GM23248 (cell line): Measurements from ENCODE around the gene CLCN1. TPM values are rescaled to one million over a fixed set of nuclear protein-coding genes. Genes with fewer than 3 reads are reported as not detected.

ENCODE experiments used
- DNase-seq: peaks from one replicate; pipeline ENCODE4 v3.0.0-alpha.2; 2015
- H2AFZ ChIP-seq: fragments of 200-600 bp; sonication (generic); 2 replicates; pipeline ENCODE4 v1.6.1; 2016; ENCODE audit warnings: antibody characterized with exemption
- H3F3A ChIP-seq: fragments of 200-600 bp; sonication (generic); 2 replicates; pipeline ENCODE4 v1.6.1; 2016; ENCODE audit warnings: mild to moderate bottlenecking, antibody characterized with exemption, mixed run types; ENCODE audit not compliant: insufficient read depth
- H3K27ac ChIP-seq: fragments of 200-600 bp; sonication (generic); 2 replicates; pipeline ENCODE4 v1.5.1; 2016; ENCODE audit warnings: mild to moderate bottlenecking
- H3K27me3 ChIP-seq: fragments of 200-600 bp; sonication (generic); replicated peaks from 2 replicates; pipeline ENCODE4 v1.6.1; 2016; ENCODE audit warnings: mild to moderate bottlenecking; ENCODE audit not compliant: insufficient read depth
- H3K36me3 ChIP-seq: fragments of 200-600 bp; sonication (generic); 2 replicates; pipeline ENCODE4 v1.6.1; 2016; ENCODE audit warnings: low read depth, mild to moderate bottlenecking
- H3K4me1 ChIP-seq: fragments of 200-600 bp; sonication (generic); 2 replicates; pipeline ENCODE4 v1.6.1; 2016; ENCODE audit warnings: mild to moderate bottlenecking; ENCODE audit not compliant: insufficient read depth
- H3K4me2 ChIP-seq: fragments of 200-600 bp; sonication (generic); one replicate; pipeline ENCODE4 v1.6.1; 2016; ENCODE audit warnings: mild to moderate bottlenecking; ENCODE audit not compliant: unreplicated experiment
- H3K4me3 ChIP-seq: fragments of 200-600 bp; sonication (generic); 2 replicates; pipeline ENCODE4 v1.5.1; 2016; ENCODE audit warnings: mild to moderate bottlenecking
- H3K79me2 ChIP-seq: fragments of 200-600 bp; sonication (generic); 2 replicates; pipeline ENCODE4 v1.6.1; 2016; ENCODE audit warnings: mild to moderate bottlenecking; ENCODE audit not compliant: insufficient read depth
- H3K9ac ChIP-seq: fragments of 200-600 bp; sonication (generic); 2 replicates; pipeline ENCODE4 v1.6.1; 2016; ENCODE audit warnings: mild to moderate bottlenecking
- H3K9me2 ChIP-seq: fragments of 200-600 bp; sonication (generic); 2 replicates; pipeline ENCODE4 v1.6.1; 2016; ENCODE audit warnings: mixed run types, mild to moderate bottlenecking, moderate library complexity; ENCODE audit not compliant: insufficient read depth
- H3K9me3 ChIP-seq: fragments of 200-600 bp; sonication (generic); one replicate; pipeline ENCODE4 v1.6.1; 2017; ENCODE audit warnings: low read depth
- H4K20me1 ChIP-seq: fragments of 200-600 bp; sonication (generic); 2 replicates; pipeline ENCODE4 v1.6.0; 2016; ENCODE audit not compliant: insufficient read depth
- EZH2 ChIP-seq: fragments of 200-600 bp; sonication (generic); IDR thresholded peaks from 2 replicates; pipeline ENCODE4 v1.6.1; 2018; ENCODE audit warnings: antibody characterized with exemption, mild to moderate bottlenecking; ENCODE audit not compliant: insufficient read depth, poor library complexity, severe bottlenecking
- EZH2phosphoT487 ChIP-seq: fragments of 200-600 bp; sonication (generic); IDR thresholded peaks from 2 replicates; pipeline ENCODE4 v1.6.1; 2018; ENCODE audit warnings: antibody characterized with exemption, moderate library complexity, mild to moderate bottlenecking, low read depth; ENCODE audit not compliant: insufficient read depth
- WGBS, 2 experiments: methylation state at CpG; one replicate each; pipeline ENCODE4 v1.1.6; 2015 to 2017; ENCODE audit warnings: low lambda C conversion rate in 2 of 2, low coverage in 1 of 2; ENCODE audit errors: missing lambda C conversion rate in 2 of 2; 5-methylcytosine and 5-hydroxymethylcytosine counted together
- in situ Hi-C: fragments of 300-500 bp; cut with MboI; formaldehyde crosslinking; loops from 2 replicates; pipeline ENCODE4 v1.15.0; 2020
- polyA plus RNA-seq: library from polyadenylated mRNA; unstranded; fragments of >200 nt; fragmentation: Nextera tagmentation; extraction: Ambion mirVana; gene quantifications from 2 replicates; pipeline ENCODE4 v1.2.1, GENCODE V29; 2016
- total RNA-seq: library from RNA; depleted of rRNA; stranded (reverse); fragments of >200 nt; shearing (Covaris generic); gene quantifications from 2 replicates; pipeline ENCODE4 v1.2.3, GENCODE V29; 2014

Gene CLCN1
- total and polyA plus RNA-seq, 2 experiments from 2014 or later: not detected

GRCh38 chr7:143354376-143354775, 38.5 kb downstream of the CLCN1 start:
- Histone ChIP-seq H3K9me2 (no peaks in the 10 kb centered on the region), H3K4me1 (no peaks in the 10 kb centered on the region), H2AFZ (no peak overlapping the region), H3K27me3 (peaks cover 7% of the 10 kb centered on the region; the same call in 1 of the 2 replicates), H3K9ac (no peak overlapping the region), H3K4me2 (no peak overlapping the region), H3K9me3 (no peaks in the 10 kb centered on the region), H3F3A (no peaks in the 10 kb centered on the region), H4K20me1 (no peaks in the 10 kb centered on the region), H3K4me3 (no peak overlapping the region), H3K36me3 (no peaks in the 10 kb centered on the region), H3K27ac (no peak overlapping the region), H3K79me2 (no peaks in the 10 kb centered on the region)
- TF ChIP-seq EZH2phosphoT487 (no peak), EZH2 (no peak)
- 64 to 73% methylated on average over 7 to 8 of the region's 8 CpGs for WGBS, 2 experiments
- DNase-seq: no peak
- in situ Hi-C loops: no loop called here

DNA sequence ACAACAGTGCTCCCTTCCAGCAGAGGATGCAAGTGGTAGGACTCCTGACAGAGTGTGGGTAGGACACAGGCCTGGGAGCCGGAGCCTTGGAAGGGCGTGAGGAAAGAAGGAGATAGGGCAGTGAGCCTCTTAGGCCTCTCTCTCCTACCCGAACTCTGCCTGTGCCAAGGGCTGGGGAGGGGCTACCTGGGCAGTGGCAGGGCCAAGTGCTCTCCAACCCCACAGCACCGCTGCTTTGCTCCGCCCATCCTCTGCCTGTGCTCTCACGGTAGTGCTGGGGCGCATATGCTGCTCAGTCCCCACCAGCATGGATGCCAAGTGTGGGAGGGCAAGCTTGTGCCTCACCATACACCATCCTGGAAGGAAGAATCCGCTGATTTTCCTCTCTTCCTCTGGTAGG, 39.1 kb downstream of the CLCN1 start:
- H3K4me2 ChIP-seq: no peak overlapping the region
- peaks cover 3% of the 10 kb centered on the region; the same call in 1 of the 2 replicates for H3K27me3 ChIP-seq
- H3F3A ChIP-seq: no peaks in the 10 kb centered on the region
- H4K20me1 ChIP-seq: no peaks in the 10 kb centered on the region
- no peaks in the 10 kb centered on the region for H3K79me2 ChIP-seq
- no peak for DNase-seq
- no peaks in the 10 kb centered on the region for H3K9me2 ChIP-seq
- no peak overlapping the region for H3K27ac ChIP-seq
- H3K9me3 ChIP-seq: no peaks in the 10 kb centered on the region
- no peak overlapping the region for H2AFZ ChIP-seq
- H3K9ac ChIP-seq: no peak overlapping the region
- in situ Hi-C loops: no loop called here
- WGBS, 2 experiments: 54 to 55% methylated on average over 8 of the region's 8 CpGs
- H3K36me3 ChIP-seq: no peaks in the 10 kb centered on the region
- no peaks in the 10 kb centered on the region for H3K4me1 ChIP-seq
- TF ChIP-seq EZH2 (no peak), EZH2phosphoT487 (no peak)
- H3K4me3 ChIP-seq: no peak overlapping the region

DNA sequence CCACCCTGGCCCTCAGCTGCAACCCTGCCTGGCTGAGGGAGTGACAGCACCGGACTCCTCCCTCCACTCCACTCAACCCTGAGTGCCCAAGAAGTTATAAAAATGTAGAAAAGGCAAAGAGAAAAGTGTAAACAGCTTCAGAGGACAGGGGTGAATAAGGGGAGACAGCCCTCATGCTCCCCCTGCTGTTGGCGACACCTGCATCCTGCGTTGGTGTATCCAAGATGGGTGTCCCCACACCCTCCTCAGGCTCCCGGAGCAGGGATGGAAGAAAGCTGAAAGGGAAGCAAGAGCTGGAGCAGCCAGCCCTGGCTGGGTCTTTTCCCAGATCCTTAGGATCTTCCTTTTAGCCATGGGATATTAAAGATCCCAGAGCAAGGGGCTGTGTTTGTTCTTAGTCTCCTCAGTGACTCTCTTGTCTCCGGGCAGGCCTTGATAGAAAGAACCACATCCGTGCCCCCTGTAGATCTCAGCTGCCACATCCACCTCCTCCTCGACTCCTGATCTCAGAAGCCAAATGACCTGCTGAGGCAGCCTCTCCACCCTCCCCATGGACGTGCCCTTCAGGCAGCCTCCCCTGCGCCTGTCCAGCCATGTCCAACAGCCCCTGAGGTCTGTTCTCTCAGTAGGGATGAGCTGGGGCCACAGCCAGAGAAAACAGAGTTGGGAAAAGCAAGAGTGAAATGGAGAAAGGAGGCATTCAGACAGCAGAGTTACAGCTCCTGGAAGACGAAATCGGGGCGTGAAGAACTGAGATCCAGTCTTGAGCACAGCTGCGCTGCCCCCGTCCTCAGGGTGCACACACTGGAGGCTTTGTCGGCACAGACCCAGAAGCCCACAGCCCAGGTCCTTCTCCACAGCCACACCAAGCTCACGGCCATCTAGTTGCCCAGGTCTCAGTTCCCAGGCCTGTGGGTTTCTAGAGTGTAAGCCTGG, 39.8 kb downstream of the CLCN1 start:
- Histone ChIP-seq H3K27me3 (peaks cover 5% of the 10 kb centered on the region; the same call in 1 of the 2 replicates), H3K4me3 (no peak overlapping the region), H4K20me1 (no peaks in the 10 kb centered on the region), H3K79me2 (no peaks in the 10 kb centered on the region), H3F3A (no peaks in the 10 kb centered on the region), H3K36me3 (no peaks in the 10 kb centered on the region), H3K9me3 (no peaks in the 10 kb centered on the region), H3K27ac (no peak overlapping the region), H3K4me1 (no peaks in the 10 kb centered on the region), H3K9ac (no peak overlapping the region), H2AFZ (no peak overlapping the region), H3K9me2 (no peaks in the 10 kb centered on the region), H3K4me2 (no peak overlapping the region)
- no peak for TF ChIP-seq EZH2phosphoT487
- TF ChIP-seq EZH2: no peak
- no peak for DNase-seq
- WGBS, 2 experiments: 72 to 73% methylated on average over 16 of the region's 16 CpGs
- in situ Hi-C loops: no loop called here

- WGBS, 2 experiments: 76 to 78% methylated on average over 13 of the region's 13 CpGs
- peaks cover 10% of the 10 kb centered on the region; the same call in 1 of the 2 replicates for H3K27me3 ChIP-seq
Measured at GRCh38 chr7:143356414-143357050, 40.6 kb downstream of the CLCN1 start.

More at GRCh38 chr7:143356414-143357050, 40.6 kb downstream of the CLCN1 start:
- H3K9ac ChIP-seq: no peak overlapping the region
- H3F3A ChIP-seq: no peaks in the 10 kb centered on the region
- DNase-seq: no peak
- no peak overlapping the region for H3K4me3 ChIP-seq
- no peak overlapping the region for H3K4me2 ChIP-seq
- TF ChIP-seq EZH2 (no peak), EZH2phosphoT487 (no peak)
- no peak overlapping the region for H3K27ac ChIP-seq
- in situ Hi-C loops: no loop called here
- no peaks in the 10 kb centered on the region for H3K9me3 ChIP-seq
- no peaks in the 10 kb centered on the region for H3K4me1 ChIP-seq
- no peak overlapping the region for H2AFZ ChIP-seq
- H3K36me3 ChIP-seq: no peaks in the 10 kb centered on the region
- no peaks in the 10 kb centered on the region for H3K9me2 ChIP-seq
- no peaks in the 10 kb centered on the region for H4K20me1 ChIP-seq
- H3K79me2 ChIP-seq: no peaks in the 10 kb centered on the region
